ENCODE measurements around the gene RASSF1.

Gene RASSF1

GRCh38 chr3:50345586-50346234, 5.1 kb upstream of the RASSF1 start, which contains the start of gene ZMYND10:
Gene ZMYND10, minus strand, starts transcription at chr3:50345732. Its CDS starts 153 bp downstream, at chr3:50345579.
- DNase-seq (peak; percentile 57 to 69 (median 65)), ATAC-seq (replicated peaks) (no peak)
- Mint-ChIP-seq H3K9me3 (no peaks in the 10 kb centered on the region), H3K4me3 (peak within 1 kb of the TSS; percentile 55 to 78), H3K36me3 (ENCODE audit: insufficient read depth) (peaks cover 33% of the 10 kb centered on the region), H3K27me3 (no peaks in the 10 kb centered on the region), H3K4me1 (ENCODE audit: low read depth in 2 of 2) (peaks cover 50 to 56% of the 10 kb centered on the region in 2 donors), H3K27ac (peak within 1 kb of the TSS in 1 of 2 donors; percentile 79)

GRCh38 chr3:50345008-50345407, 4.4 kb upstream of the RASSF1 start:
- Mint-ChIP-seq H3K36me3 (ENCODE audit: insufficient read depth) (peaks cover 33% of the 10 kb centered on the region), H3K27me3 (no peaks in the 10 kb centered on the region), H3K9me3 (no peaks in the 10 kb centered on the region), H3K4me1 (ENCODE audit: low read depth in 2 of 2) (peaks cover 43 to 51% of the 10 kb centered on the region in 2 donors), H3K4me3 (peak overlapping the region; percentile 55 to 78), H3K27ac (no peak overlapping the region)
- DNase-seq (no peak), ATAC-seq (replicated peaks) (no peak)

GRCh38 chr3:50342813-50343633, 2.4 kb upstream of the RASSF1 start:
- H3K4me3 Mint-ChIP-seq: peak overlapping the region in 1 of 2 donors; percentile 8
- H3K4me1 Mint-ChIP-seq (ENCODE audit: low read depth in 2 of 2): peaks cover 45 to 57% of the 10 kb centered on the region in 2 donors
- no peaks in the 10 kb centered on the region for H3K27me3 Mint-ChIP-seq
- H3K9me3 Mint-ChIP-seq: no peaks in the 10 kb centered on the region
- no peak for DNase-seq
- no peak for ATAC-seq (replicated peaks)
- peak overlapping the region in 1 of 2 donors; percentile 85 for H3K27ac Mint-ChIP-seq
- peaks cover 42% of the 10 kb centered on the region for H3K36me3 Mint-ChIP-seq (ENCODE audit: insufficient read depth)

GRCh38 chr3:50341996-50342650, 1.5 kb upstream of the RASSF1 start:
- no peak for DNase-seq
- Mint-ChIP-seq H3K36me3 (ENCODE audit: insufficient read depth) (peaks cover 42% of the 10 kb centered on the region), H3K27ac (peak overlapping the region in 1 of 2 donors; percentile 85), H3K4me1 (ENCODE audit: low read depth in 2 of 2) (peaks cover 44 to 56% of the 10 kb centered on the region in 2 donors), H3K4me3 (no peak overlapping the region), H3K27me3 (no peaks in the 10 kb centered on the region), H3K9me3 (no peaks in the 10 kb centered on the region)
- no peak for ATAC-seq (replicated peaks)

GRCh38 chr3:50341537-50341936, 901 bp upstream of the RASSF1 start:
- H3K27ac Mint-ChIP-seq: peak overlapping the region in 1 of 2 donors; percentile 85
- peak overlapping the region; percentile 97 for H3K4me3 Mint-ChIP-seq
- H3K27me3 Mint-ChIP-seq: no peaks in the 10 kb centered on the region
- peak in 2 of 3 experiments; percentile 32 to 45 for DNase-seq
- ATAC-seq (replicated peaks): no peak
- H3K36me3 Mint-ChIP-seq (ENCODE audit: insufficient read depth): peaks cover 46% of the 10 kb centered on the region
- peaks cover 44 to 60% of the 10 kb centered on the region in 2 donors for H3K4me1 Mint-ChIP-seq (ENCODE audit: low read depth in 2 of 2)
- H3K9me3 Mint-ChIP-seq: no peaks in the 10 kb centered on the region

- peak overlapping the region; percentile 97 for H3K4me3 Mint-ChIP-seq
- DNase-seq: no peak
- ATAC-seq (replicated peaks): no peak
These were observed 539 bp downstream of the RASSF1 start for GRCh38 chr3:50340147-50340447.

GRCh38 chr3:50339485-50340146, 1.0 kb downstream of the RASSF1 start:
- ATAC-seq (replicated peaks) (no peak), DNase-seq (no peak)
- Mint-ChIP-seq H3K4me1 (ENCODE audit: low read depth in 2 of 2) (peaks cover 50 to 73% of the 10 kb centered on the region in 2 donors), H3K4me3 (peak overlapping the region; percentile 97), H3K9me3 (no peaks in the 10 kb centered on the region), H3K36me3 (ENCODE audit: insufficient read depth) (peaks cover 61% of the 10 kb centered on the region), H3K27me3 (no peaks in the 10 kb centered on the region), H3K27ac (peak overlapping the region; percentile 95 to 96)

More at GRCh38 chr3:50340147-50340447, 539 bp downstream of the RASSF1 start:
- Mint-ChIP-seq H3K9me3 (no peaks in the 10 kb centered on the region), H3K27ac (peak overlapping the region; percentile 95 to 96), H3K36me3 (ENCODE audit: insufficient read depth) (peaks cover 60% of the 10 kb centered on the region), H3K4me1 (ENCODE audit: low read depth in 2 of 2) (peaks cover 50 to 71% of the 10 kb centered on the region in 2 donors), H3K27me3 (no peaks in the 10 kb centered on the region)

GRCh38 chr3:50338965-50339364, 1.7 kb downstream of the RASSF1 start:
- peak overlapping the region; percentile 95 to 96 for H3K27ac Mint-ChIP-seq
- peaks cover 65% of the 10 kb centered on the region for H3K36me3 Mint-ChIP-seq (ENCODE audit: insufficient read depth)
- ATAC-seq (replicated peaks): no peak
- H3K9me3 Mint-ChIP-seq: no peaks in the 10 kb centered on the region
- peaks cover 54 to 76% of the 10 kb centered on the region in 2 donors for H3K4me1 Mint-ChIP-seq (ENCODE audit: low read depth in 2 of 2)
- peak overlapping the region; percentile 97 for H3K4me3 Mint-ChIP-seq
- no peak for DNase-seq
- no peaks in the 10 kb centered on the region for H3K27me3 Mint-ChIP-seq

- no peaks in the 10 kb centered on the region for H3K27me3 Mint-ChIP-seq
- peaks cover 81% of the 10 kb centered on the region for H3K36me3 Mint-ChIP-seq (ENCODE audit: insufficient read depth)
- H3K9me3 Mint-ChIP-seq: no peaks in the 10 kb centered on the region
- H3K4me1 Mint-ChIP-seq (ENCODE audit: low read depth in 2 of 2): peaks cover 58 to 75% of the 10 kb centered on the region in 2 donors
- peak; percentile 65 for ATAC-seq (replicated peaks)
- peak overlapping the region; percentile 95 to 96 for H3K27ac Mint-ChIP-seq
- H3K4me3 Mint-ChIP-seq: peak overlapping the region; percentile 97
- peak; percentile 79 to 86 (median 86) for DNase-seq
These were observed 3.3 kb downstream of the RASSF1 start for GRCh38 chr3:50337175-50337861.

- Mint-ChIP-seq H3K27me3 (no peaks in the 10 kb centered on the region), H3K4me1 (ENCODE audit: low read depth in 2 of 2) (peaks cover 56 to 69% of the 10 kb centered on the region in 2 donors), H3K27ac (peak overlapping the region; percentile 95 to 96), H3K9me3 (no peaks in the 10 kb centered on the region), H3K36me3 (ENCODE audit: insufficient read depth) (peaks cover 87% of the 10 kb centered on the region), H3K4me3 (peak overlapping the region; percentile 97)
- no peak for DNase-seq
- ATAC-seq (replicated peaks): peak; percentile 28
These were observed 4.0 kb downstream of the RASSF1 start for GRCh38 chr3:50336452-50337174.

GRCh38 chr3:50334339-50335075, 6.1 kb downstream of the RASSF1 start:
- ATAC-seq (replicated peaks) (no peak), DNase-seq (no peak)
- Mint-ChIP-seq H3K27me3 (no peaks in the 10 kb centered on the region), H3K4me1 (ENCODE audit: low read depth in 2 of 2) (peaks cover 48 to 56% of the 10 kb centered on the region in 2 donors), H3K4me3 (peak overlapping the region; percentile 68 to 97), H3K9me3 (no peaks in the 10 kb centered on the region), H3K36me3 (ENCODE audit: insufficient read depth) (peaks cover 92% of the 10 kb centered on the region), H3K27ac (peak overlapping the region; percentile 93 to 96)
